Measurements from ENCODE around the gene GJB6. TPM values are rescaled to one million over a fixed set of nuclear protein-coding genes. Genes with fewer than 3 reads are reported as not detected.

Gene GJB6
- total RNA-seq, 2 experiments from 2014 or later, result 2.3 to 3.3 TPM

- ATAC-seq (no peak), DNase-seq (no peak)
- intact Hi-C loops (cut with micrococcal nuclease), result no loop called here
- ChIA-PET POLR2A (no interaction called here), CTCF (interaction anchor here (1.1 kb wide), 2 partner anchors 23 to 35 kb away, joined by 3 read pairs; no protein-coding TSS in a partner anchor)
- peaks cover 4% of the 10 kb centered on the region for H3K27me3 Mint-ChIP-seq
- TF ChIP-seq CTCF (IDR thresholded peaks at IDR 0.05), result no peak
- H3K36me3 Mint-ChIP-seq (ENCODE audit: low read depth), result no peaks in the 10 kb centered on the region
- H3K4me1 Mint-ChIP-seq (ENCODE audit: low read depth), result peaks cover 20% of the 10 kb centered on the region
- H3K27ac Mint-ChIP-seq, result no peak overlapping the region
- no peak overlapping the region for H3K4me3 Mint-ChIP-seq
- peaks cover 2% of the 10 kb centered on the region for H3K9me3 Mint-ChIP-seq
Observed at GRCh38 chr13:20217168-20217567, 15.0 kb downstream of the GJB6 start.

- no peak for TF ChIP-seq CTCF (IDR thresholded peaks at IDR 0.05)
- no peak overlapping the region for H3K4me3 Mint-ChIP-seq
- intact Hi-C loops (cut with micrococcal nuclease), result no loop called here
- DNase-seq, result no peak
- ATAC-seq, result no peak
- POLR2A ChIA-PET, result interaction anchor here (0.6 kb wide), 2 partner anchors 18 to 71 kb away, joined by 3 read pairs; no protein-coding TSS in a partner anchor
- H3K36me3 Mint-ChIP-seq (ENCODE audit: low read depth), result no peaks in the 10 kb centered on the region
- H3K27ac Mint-ChIP-seq, result no peak overlapping the region
- H3K9me3 Mint-ChIP-seq, result peaks cover 2% of the 10 kb centered on the region
- CTCF ChIA-PET, result interaction anchor here (1.0 to 1.1 kb wide), 2 partner anchors 13 to 83 kb away, joined by 3 to 6 read pairs; no protein-coding TSS in a partner anchor
- no peaks in the 10 kb centered on the region for H3K4me1 Mint-ChIP-seq (ENCODE audit: low read depth)
- peaks cover 9% of the 10 kb centered on the region for H3K27me3 Mint-ChIP-seq
Observed at GRCh38 chr13:20209948-20210347, 22.2 kb downstream of the GJB6 start.

GRCh38 chr13:20206698-20207235 lies 25.4 kb downstream of the GJB6 start:
- no peaks in the 10 kb centered on the region for H3K36me3 Mint-ChIP-seq (ENCODE audit: low read depth)
- no peaks in the 10 kb centered on the region for H3K4me1 Mint-ChIP-seq (ENCODE audit: low read depth)
- H3K27me3 Mint-ChIP-seq, result peaks cover 6% of the 10 kb centered on the region
- intact Hi-C loops (cut with micrococcal nuclease), result no loop called here
- no peak for TF ChIP-seq CTCF (IDR thresholded peaks at IDR 0.05)
- H3K4me3 Mint-ChIP-seq, result no peak overlapping the region
- POLR2A ChIA-PET, result interaction anchor here (0.6 kb wide), 1 partner anchor 284 kb away, joined by 3 read pairs; no protein-coding TSS in a partner anchor
- DNase-seq (no peak), ATAC-seq (no peak)
- peaks cover under 1% of the 10 kb centered on the region for H3K9me3 Mint-ChIP-seq
- CTCF ChIA-PET, result interaction anchor here (1.9 kb wide), 1 partner anchor 10 kb away, joined by 7 read pairs; no protein-coding TSS in a partner anchor
- no peak overlapping the region for H3K27ac Mint-ChIP-seq

GRCh38 chr13:20206065-20206697 lies 25.9 kb downstream of the GJB6 start:
- ATAC-seq, result no peak

More at GRCh38 chr13:20206065-20206697, 25.9 kb downstream of the GJB6 start:
- no peak overlapping the region for H3K4me3 Mint-ChIP-seq
- no peaks in the 10 kb centered on the region for H3K4me1 Mint-ChIP-seq (ENCODE audit: low read depth)
- intact Hi-C loops (cut with micrococcal nuclease), result no loop called here
- TF ChIP-seq CTCF (IDR thresholded peaks at IDR 0.05), result no peak
- no peak overlapping the region for H3K27ac Mint-ChIP-seq
- no peak for DNase-seq
- peaks cover 8% of the 10 kb centered on the region for H3K27me3 Mint-ChIP-seq
- ChIA-PET CTCF (interaction anchor here (1.9 kb wide), 1 partner anchor 9 kb away, joined by 7 read pairs; no protein-coding TSS in a partner anchor), POLR2A (no interaction called here)
- no peaks in the 10 kb centered on the region for H3K36me3 Mint-ChIP-seq (ENCODE audit: low read depth)
- peaks cover 2% of the 10 kb centered on the region for H3K9me3 Mint-ChIP-seq
